Lung microvascular endothelial cell (primary cell): ENCODE measurements around the gene DNAJC11. TPM values are rescaled to one million over a fixed set of nuclear protein-coding genes. Genes with fewer than 3 reads are reported as not detected.

ENCODE experiments used
- DNase-seq, 2 donors: peaks; one replicate each; pipeline versions ENCODE4 v3.0.0 to v3.0.0-alpha.2; 2010; ENCODE audit warnings: low read depth in 2 of 2
- total RNA-seq: library from RNA; depleted of rRNA; stranded (reverse); fragments of >200 nt; gene quantifications from 2 replicates; pipeline ENCODE4 v1.2.1, GENCODE V29; 2014

Gene DNAJC11
- total RNA-seq, 1 donor from 2014 or later = 41.1 TPM

- DNase-seq = no peak
Measured at GRCh38 chr1:6585081-6585722, 116.4 kb downstream of the DNAJC11 start.

Other genes with a start within 250 kb of the DNAJC11 start
- 3.3 and 5.2 TPM in 2 replicates for gene TNFRSF25, start 235.6 kb downstream of the DNAJC11 start, total RNA-seq
- gene PLEKHG5, start 210.1 kb downstream of the DNAJC11 start, total RNA-seq = 17.9 and 20.9 TPM in 2 replicates
- 12.9 and 15.1 TPM in 2 replicates for gene NOL9, start 147.3 kb downstream of the DNAJC11 start, total RNA-seq
- gene TAS1R1, start 146.5 kb downstream of the DNAJC11 start, total RNA-seq = not detected in 2 replicates
- 7.4 and 10.7 TPM in 2 replicates for gene ZBTB48, start 121.8 kb downstream of the DNAJC11 start, total RNA-seq
- gene KLHL21, start 98.9 kb downstream of the DNAJC11 start, total RNA-seq = 12.4 and 18.3 TPM in 2 replicates
- 7.7 and 7.8 TPM in 2 replicates for gene PHF13, start 88.1 kb downstream of the DNAJC11 start, total RNA-seq
- 13.5 and 19.8 TPM in 2 replicates for gene THAP3, start 76.9 kb downstream of the DNAJC11 start, total RNA-seq
- gene CAMTA1, start 83.6 kb upstream of the DNAJC11 start, total RNA-seq = 36.6 and 40.9 TPM in 2 replicates